BJ (cell line): Measurements from ENCODE around the gene EEA1. TPM values are rescaled to one million over a fixed set of nuclear protein-coding genes. Genes with fewer than 3 reads are reported as not detected.

Source experiments
- CTCF ChIA-PET: fragments of 350-600 bp; formaldehyde crosslinking; extraction: SDS; loops from one replicate; lab custom pipeline; 2021; ENCODE audit warnings: antibody characterized with exemption, inconsistent platforms; lab: Yijun Ruan, JAX
- POLR2A ChIA-PET: fragments of 300-600 bp; sonication (Branson Sonifier 250); formaldehyde crosslinking; extraction: SDS; loops from one replicate; lab custom pipeline; 2021; ENCODE audit warnings: antibody characterized with exemption; lab: Charles Lee
- DNase-seq: peaks from one replicate; pipeline ENCODE4 v3.0.0-alpha.2; 2011; ENCODE audit warnings: low read depth
- H3K27me3 ChIP-seq: 2 replicates; pipeline ENCODE4 v1.6.0; 2011; ENCODE audit warnings: low read length; ENCODE audit not compliant: control insufficient read depth, insufficient read depth
- H3K36me3 ChIP-seq: 2 replicates; pipeline ENCODE4 v1.5.1; 2011; ENCODE audit warnings: low read length; ENCODE audit not compliant: control insufficient read depth, insufficient read depth
- H3K4me3 ChIP-seq: 2 replicates; pipeline ENCODE4 v1.5.1; 2011; ENCODE audit warnings: low read depth, mild to moderate bottlenecking, control low read depth, low read length
- polyA plus RNA-seq: library from polyadenylated mRNA; depleted of rRNA; stranded (reverse); fragments of >200 nt; gene quantifications from 2 replicates; pipeline ENCODE4 v1.2.3, GENCODE V29; 2011
- TF ChIP-seq, protein P1 (sequence below): IDR thresholded peaks from 2 replicates; pipeline ENCODE4 v1.5.1; 2011; ENCODE audit warnings: low read depth, mild to moderate bottlenecking, control low read depth, inconsistent platforms, low read length, moderate library complexity; ENCODE audit not compliant: insufficient read depth

EEA1 gene
- polyA plus RNA-seq, 1 experiment, result 4.9 TPM

GRCh38 chr12:92928421-92928961, 604 bp downstream of the EEA1 start:
- Histone ChIP-seq H3K4me3 (peak overlapping the region; percentile 66), H3K27me3 (no peaks in the 10 kb centered on the region), H3K36me3 (no peaks in the 10 kb centered on the region)
- no peak for DNase-seq
- CTCF ChIA-PET, result interaction anchor here (0.7 kb wide), 1 partner anchor 81 kb away, joined by 3 read pairs; no protein-coding TSS in a partner anchor
- POLR2A ChIA-PET, result no interaction called here
- TF ChIP-seq, protein P1, sequence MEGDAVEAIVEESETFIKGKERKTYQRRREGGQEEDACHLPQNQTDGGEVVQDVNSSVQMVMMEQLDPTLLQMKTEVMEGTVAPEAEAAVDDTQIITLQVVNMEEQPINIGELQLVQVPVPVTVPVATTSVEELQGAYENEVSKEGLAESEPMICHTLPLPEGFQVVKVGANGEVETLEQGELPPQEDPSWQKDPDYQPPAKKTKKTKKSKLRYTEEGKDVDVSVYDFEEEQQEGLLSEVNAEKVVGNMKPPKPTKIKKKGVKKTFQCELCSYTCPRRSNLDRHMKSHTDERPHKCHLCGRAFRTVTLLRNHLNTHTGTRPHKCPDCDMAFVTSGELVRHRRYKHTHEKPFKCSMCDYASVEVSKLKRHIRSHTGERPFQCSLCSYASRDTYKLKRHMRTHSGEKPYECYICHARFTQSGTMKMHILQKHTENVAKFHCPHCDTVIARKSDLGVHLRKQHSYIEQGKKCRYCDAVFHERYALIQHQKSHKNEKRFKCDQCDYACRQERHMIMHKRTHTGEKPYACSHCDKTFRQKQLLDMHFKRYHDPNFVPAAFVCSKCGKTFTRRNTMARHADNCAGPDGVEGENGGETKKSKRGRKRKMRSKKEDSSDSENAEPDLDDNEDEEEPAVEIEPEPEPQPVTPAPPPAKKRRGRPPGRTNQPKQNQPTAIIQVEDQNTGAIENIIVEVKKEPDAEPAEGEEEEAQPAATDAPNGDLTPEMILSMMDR, result no peak

- Histone ChIP-seq H3K36me3 (no peaks in the 10 kb centered on the region), H3K27me3 (no peaks in the 10 kb centered on the region), H3K4me3 (peak overlapping the region; percentile 66)
- ChIA-PET POLR2A (interaction anchor here (0.6 to 0.7 kb wide), 2 partner anchors 28 to 1804 kb away, joined by 3 to 5 read pairs; no protein-coding TSS in a partner anchor), CTCF (interaction anchor here (0.6 to 1.4 kb wide), 5 partner anchors 21 to 100 kb away, joined by 3 read pairs; no protein-coding TSS in a partner anchor)
- no peak for DNase-seq
- TF ChIP-seq, protein P1, result no peak
Observed at GRCh38 chr12:92927436-92928281, 1.4 kb downstream of the EEA1 start.

DNA sequence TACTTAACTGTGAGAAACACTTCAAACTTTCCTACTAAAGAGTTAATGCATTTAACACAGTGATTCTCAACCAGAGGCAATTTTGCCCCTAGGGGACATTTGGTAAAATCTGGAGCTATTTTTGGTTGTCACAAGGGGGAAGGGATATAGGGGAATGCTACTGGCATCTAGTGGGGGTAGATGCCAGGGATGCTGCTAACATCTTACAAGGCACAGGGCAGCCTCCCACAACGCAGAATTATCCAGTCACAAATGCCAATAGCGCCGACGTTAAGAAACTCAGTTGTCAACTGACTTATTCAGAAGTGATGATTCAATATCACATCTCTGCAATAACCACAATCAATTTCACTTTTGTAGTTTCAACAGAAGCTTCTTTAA, 2.0 kb downstream of the EEA1 start:
- H3K36me3 ChIP-seq, result no peaks in the 10 kb centered on the region
- H3K4me3 ChIP-seq, result peak overlapping the region; percentile 66
- no peak for DNase-seq
- no peaks in the 10 kb centered on the region for H3K27me3 ChIP-seq
- ChIA-PET CTCF (interaction anchor here (0.6 to 1.4 kb wide), 6 partner anchors 16 to 99 kb away, joined by 3 to 4 read pairs (median 3); no protein-coding TSS in a partner anchor), POLR2A (interaction anchor here (0.7 kb wide), 1 partner anchor 28 kb away, joined by 5 read pairs; no protein-coding TSS in a partner anchor)
- TF ChIP-seq, protein P1, result peak; percentile 33

GRCh38 chr12:92926549-92926948, 2.5 kb downstream of the EEA1 start:
- Histone ChIP-seq H3K4me3 (peak overlapping the region; percentile 66), H3K27me3 (no peaks in the 10 kb centered on the region), H3K36me3 (no peaks in the 10 kb centered on the region)
- TF ChIP-seq, protein P1, result no peak
- DNase-seq, result no peak
- POLR2A ChIA-PET, result interaction anchor here (0.7 kb wide), 1 partner anchor 27 kb away, joined by 5 read pairs; no protein-coding TSS in a partner anchor
- CTCF ChIA-PET, result interaction anchor here (0.8 to 1.4 kb wide), 5 partner anchors 15 to 99 kb away, joined by 3 to 4 read pairs (median 3); no protein-coding TSS in a partner anchor

- Histone ChIP-seq H3K27me3 (no peaks in the 10 kb centered on the region), H3K4me3 (no peak overlapping the region), H3K36me3 (no peaks in the 10 kb centered on the region)
- ChIA-PET POLR2A (no interaction called here), CTCF (no interaction called here)
- no peak for DNase-seq
- TF ChIP-seq, protein P1, result no peak
Observed at GRCh38 chr12:92921877-92922276, 7.2 kb downstream of the EEA1 start.
